WTC11 (cell line): ENCODE measurements around the gene PCDHA1.

ENCODE experiments used
- TF ChIP-seq, protein P1 (sequence below): fragments of 200-600 bp; IDR thresholded peaks from 2 replicates; pipeline ENCODE4 v1.8.0; 2022; ENCODE audit warnings: antibody characterized with exemption
- TF ChIP-seq, protein P2 (sequence below): sonication (generic); formaldehyde crosslinking; IDR thresholded peaks from 2 replicates; pipeline ENCODE4 v1.8.1; 2022; ENCODE audit warnings: low read depth, missing genetic modification reagents, borderline replicate concordance

DNA sequence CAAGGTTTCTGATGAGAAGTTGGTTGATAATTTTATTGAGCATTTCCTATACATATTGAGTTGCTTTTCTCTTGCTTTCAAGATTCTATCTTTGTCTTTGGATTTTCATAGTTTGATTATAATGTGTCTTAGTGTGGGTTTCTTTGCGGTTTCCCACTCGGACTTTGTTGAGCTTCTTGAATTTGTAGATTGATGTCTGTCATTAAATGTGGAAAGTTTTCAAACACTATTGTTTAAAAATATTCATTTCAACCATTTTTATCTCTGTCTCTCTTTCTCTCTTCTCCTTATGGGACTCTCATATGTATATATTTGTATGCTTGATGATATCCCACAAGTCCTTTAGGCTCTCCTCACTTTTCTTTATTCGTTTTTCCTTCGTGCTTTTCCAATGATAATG lies 18.5 kb upstream of the PCDHA1 start:
- TF ChIP-seq, protein P1, sequence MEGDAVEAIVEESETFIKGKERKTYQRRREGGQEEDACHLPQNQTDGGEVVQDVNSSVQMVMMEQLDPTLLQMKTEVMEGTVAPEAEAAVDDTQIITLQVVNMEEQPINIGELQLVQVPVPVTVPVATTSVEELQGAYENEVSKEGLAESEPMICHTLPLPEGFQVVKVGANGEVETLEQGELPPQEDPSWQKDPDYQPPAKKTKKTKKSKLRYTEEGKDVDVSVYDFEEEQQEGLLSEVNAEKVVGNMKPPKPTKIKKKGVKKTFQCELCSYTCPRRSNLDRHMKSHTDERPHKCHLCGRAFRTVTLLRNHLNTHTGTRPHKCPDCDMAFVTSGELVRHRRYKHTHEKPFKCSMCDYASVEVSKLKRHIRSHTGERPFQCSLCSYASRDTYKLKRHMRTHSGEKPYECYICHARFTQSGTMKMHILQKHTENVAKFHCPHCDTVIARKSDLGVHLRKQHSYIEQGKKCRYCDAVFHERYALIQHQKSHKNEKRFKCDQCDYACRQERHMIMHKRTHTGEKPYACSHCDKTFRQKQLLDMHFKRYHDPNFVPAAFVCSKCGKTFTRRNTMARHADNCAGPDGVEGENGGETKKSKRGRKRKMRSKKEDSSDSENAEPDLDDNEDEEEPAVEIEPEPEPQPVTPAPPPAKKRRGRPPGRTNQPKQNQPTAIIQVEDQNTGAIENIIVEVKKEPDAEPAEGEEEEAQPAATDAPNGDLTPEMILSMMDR, result no peak
- TF ChIP-seq, protein P2, sequence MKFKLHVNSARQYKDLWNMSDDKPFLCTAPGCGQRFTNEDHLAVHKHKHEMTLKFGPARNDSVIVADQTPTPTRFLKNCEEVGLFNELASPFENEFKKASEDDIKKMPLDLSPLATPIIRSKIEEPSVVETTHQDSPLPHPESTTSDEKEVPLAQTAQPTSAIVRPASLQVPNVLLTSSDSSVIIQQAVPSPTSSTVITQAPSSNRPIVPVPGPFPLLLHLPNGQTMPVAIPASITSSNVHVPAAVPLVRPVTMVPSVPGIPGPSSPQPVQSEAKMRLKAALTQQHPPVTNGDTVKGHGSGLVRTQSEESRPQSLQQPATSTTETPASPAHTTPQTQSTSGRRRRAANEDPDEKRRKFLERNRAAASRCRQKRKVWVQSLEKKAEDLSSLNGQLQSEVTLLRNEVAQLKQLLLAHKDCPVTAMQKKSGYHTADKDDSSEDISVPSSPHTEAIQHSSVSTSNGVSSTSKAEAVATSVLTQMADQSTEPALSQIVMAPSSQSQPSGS, result no peak
